GM12878 (cell line): ENCODE measurements around the gene SCRN1. TPM values are rescaled to one million over a fixed set of nuclear protein-coding genes. Genes with fewer than 3 reads are reported as not detected.
A peak's percentile ranks its signal among the peaks of the same experiment; 100 is the strongest.

ENCODE experiments used
- ATAC-seq: fragments of 200-7000 bp; cut with Tn5 transposase; 3 replicates; pipeline ENCODE4 v1.9.1; 2020; ENCODE audit warnings: mild to moderate bottlenecking, moderate library complexity
- BruUV-seq: library from RNA; stranded (reverse); fragments of 400-500 nt; replicated peaks from 2 replicates; lab custom pipeline; 2021; lab: Mats Ljungman, UMichigan
- CTCF ChIA-PET: fragments of 300-600 bp; sonication (Branson Sonifier 250); formaldehyde crosslinking; extraction: SDS; loops from one replicate; lab custom pipeline; 2021; ENCODE audit warnings: inconsistent platforms; lab: Yijun Ruan, JAX
- POLR2A ChIA-PET: fragments of 350-600 bp; formaldehyde crosslinking; extraction: SDS; loops from one replicate; lab custom pipeline; 2021; ENCODE audit warnings: inconsistent platforms; lab: Charles Lee
- RAD21 ChIA-PET: fragments of 300-600 bp; sonication (Branson Sonifier 250); formaldehyde crosslinking; loops from one replicate; lab custom pipeline; 2023; ENCODE audit warnings: antibody characterized with exemption; ENCODE audit not compliant: unreplicated experiment; lab: Charles Lee
- SMC1A ChIA-PET: fragments of 300-600 bp; sonication (Branson Sonifier 250); formaldehyde crosslinking; loops from one replicate; lab custom pipeline; 2023; ENCODE audit not compliant: unreplicated experiment, uncharacterized antibody; lab: Charles Lee
- DNase-seq: peaks from one replicate; pipeline ENCODE4 v3.0.0-alpha.2; 2011; ENCODE audit warnings: low read depth, low spot score
- FAIRE-seq: peaks from 3 replicates; lab custom pipeline; 2011; peaks lifted over from hg19 to GRCh38; lab: Jason Lieb, UNC
- H2AFZ ChIP-seq: 2 replicates; pipeline ENCODE4 v1.6.0; 2011; ENCODE audit warnings: low read depth, low read length, control low read depth; ENCODE audit not compliant: control insufficient read depth
- H3K27ac ChIP-seq: 2 replicates; pipeline ENCODE4 v1.5.1; 2011; ENCODE audit warnings: control low read depth; ENCODE audit not compliant: control insufficient read depth, insufficient read depth
- H3K27me3 ChIP-seq, 2 experiments: replicated peaks in 1 of 2; 2 replicates each; pipeline versions ENCODE4 v1.6.0 to v1.6.1; 2011; ENCODE audit warnings: low read length in 1 of 2; ENCODE audit not compliant: control insufficient read depth in 2 of 2, insufficient read depth in 2 of 2
- H3K36me3 ChIP-seq, 2 experiments: 2 replicates each; pipeline ENCODE4 v1.5.1; 2011; ENCODE audit warnings: low read length in 1 of 2; ENCODE audit not compliant: control insufficient read depth in 2 of 2, insufficient read depth in 2 of 2
- H3K4me1 ChIP-seq: 2 replicates; pipeline ENCODE4 v1.6.1; 2011; ENCODE audit warnings: mild to moderate bottlenecking, low read length, moderate library complexity, mixed read lengths; ENCODE audit not compliant: control insufficient read depth, insufficient read depth
- H3K4me2 ChIP-seq: 2 replicates; pipeline ENCODE4 v1.6.0; 2011; ENCODE audit warnings: control low read depth; ENCODE audit not compliant: control insufficient read depth, insufficient read depth
- H3K4me3 ChIP-seq: fragments of 200-600 bp; sonication (generic); 2 replicates; pipeline ENCODE4 v1.5.1; 2016
- H3K79me2 ChIP-seq: 2 replicates; pipeline ENCODE4 v1.6.0; 2011; ENCODE audit warnings: low read length; ENCODE audit not compliant: control insufficient read depth, insufficient read depth
- H3K9ac ChIP-seq: 2 replicates; pipeline ENCODE4 v1.8.0; 2011; ENCODE audit warnings: low read length, control low read depth, mixed read lengths; ENCODE audit not compliant: control insufficient read depth, insufficient read depth
- H3K9me3 ChIP-seq: replicated peaks from 3 replicates; pipeline ENCODE4 v1.5.1; 2011; ENCODE audit warnings: mild to moderate bottlenecking, low read length; ENCODE audit not compliant: control insufficient read depth, insufficient read depth
- H4K20me1 ChIP-seq: 2 replicates; pipeline ENCODE4 v1.6.0; 2011; ENCODE audit not compliant: control insufficient read depth, insufficient read depth
- RUNX3 ChIP-seq: IDR thresholded peaks from 2 replicates; pipeline ENCODE4 v1.6.1; 2012; ENCODE audit warnings: low read length, inconsistent platforms
- SREBF1 ChIP-seq: IDR thresholded peaks from 2 replicates; pipeline ENCODE4 v1.6.1; 2012; ENCODE audit warnings: mild to moderate bottlenecking, low read length
- WGBS: methylation state at CpG from one replicate; pipeline ENCODE4 v1.1.6; 2016; ENCODE audit warnings: low lambda C conversion rate; ENCODE audit not compliant: insufficient replicate concordance, insufficient coverage; ENCODE audit errors: missing lambda C conversion rate; 5-methylcytosine and 5-hydroxymethylcytosine counted together
- in situ Hi-C: fragments of 300-500 bp; cut with MboI; formaldehyde crosslinking; loops from 9 replicates; pipeline ENCODE4 v1.14.3; 2018; ENCODE audit warnings: mixed read lengths
- intact Hi-C: fragments of 100-400 bp; cut with micrococcal nuclease; formaldehyde crosslinking; loops from one replicate; pipeline ENCODE4 v1.14.2; 2022; ENCODE audit not compliant: unreplicated experiment
- polyA plus RNA-seq, 11 experiments: library from polyadenylated mRNA; depleted of rRNA in 4 of 11; unstranded in 6 of 11; stranded (reverse) in 5 of 11; fragments of >200 nt; fragmentation: Nextera tagmentation in 4 of 11; fragmentation: Illumina TruSeq in 1 of 11; extraction: Ambion mirVana in 4 of 11; extraction: Trizol in 1 of 11; gene quantifications; 1 replicate in 1 of 11; 2 replicates in 10 of 11; pipeline versions ENCODE4 v1.2.1 to v1.2.3, GENCODE V29; 2011 to 2016; ENCODE audit warnings: inconsistent platforms in 2 of 11, missing spikeins in 2 of 11, low read depth in 1 of 11
- total RNA-seq, 4 experiments: library from RNA; depleted of rRNA in 3 of 4; stranded (reverse); fragments of >200 nt in 3 of 4; fragmentation: Illumina TruSeq in 1 of 4; extraction: Trizol in 1 of 4; gene quantifications; 2 replicates each; pipeline versions ENCODE4 v1.2.1 to v1.2.3, GENCODE V29; 2013 to 2021
- TF ChIP-seq, protein P1 (sequence below): fragments of 450-650 bp; IDR thresholded peaks from 2 replicates; pipeline ENCODE4 v1.6.1; 2017; ENCODE audit warnings: mild to moderate bottlenecking, moderate library complexity
- TF ChIP-seq, protein P2 (sequence below): fragments of 450-650 bp; IDR thresholded peaks from 2 replicates; pipeline ENCODE4 v1.6.1; 2017; ENCODE audit warnings: low read depth, mild to moderate bottlenecking, moderate library complexity
- TF ChIP-seq, protein P3 (sequence below): fragments of 450-650 bp; IDR thresholded peaks from 2 replicates; pipeline ENCODE4 v1.6.1; 2018; ENCODE audit warnings: borderline replicate concordance, mild to moderate bottlenecking; ENCODE audit not compliant: partially characterized antibody

SCRN1 gene
- total and polyA plus RNA-seq, 10 of the 15 experiments (the other 5 are each of a cell fraction or from before 2014, with no cell fraction given): 11.1 to 67.6 (median 41.7) TPM

DNA sequence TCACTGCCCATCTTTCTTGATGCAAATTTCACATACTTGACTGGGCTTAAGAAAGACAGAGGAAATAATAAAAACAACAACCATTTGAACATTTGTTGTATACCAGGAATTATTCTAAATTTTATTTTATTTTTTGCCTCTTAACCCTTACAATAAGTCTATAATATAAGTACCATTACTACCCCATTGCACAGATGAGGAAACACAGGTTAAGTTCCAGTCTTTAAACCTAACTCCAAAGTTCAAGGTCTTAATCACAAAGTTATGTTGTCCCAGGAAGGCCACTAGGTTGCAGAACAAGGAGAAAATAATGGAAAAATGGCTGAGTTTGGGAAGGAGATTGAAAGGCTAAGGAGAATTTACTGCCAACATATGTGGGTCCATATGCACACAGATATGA is 33.4 kb upstream of the SCRN1 start:
- Histone ChIP-seq H3K4me1 (peaks cover 11% of the 10 kb centered on the region), H2AFZ (no peak overlapping the region), H3K9me3 (no peaks in the 10 kb centered on the region), H3K9ac (no peak overlapping the region), H3K27ac (no peak overlapping the region), H3K36me3 (peaks cover 0 to 3% of the 10 kb centered on the region in 2 experiments; a peak in 1 of 4 replicates), H4K20me1 (no peaks in the 10 kb centered on the region), H3K79me2 (peaks cover 29% of the 10 kb centered on the region), H3K4me3 (peak overlapping the region; percentile 76; the same call in 1 of the 2 replicates), H3K4me2 (peak overlapping the region; percentile 82), H3K27me3 (no peaks in the 10 kb centered on the region)
- no peak for ATAC-seq
- no TSS peak for BruUV-seq
- TF ChIP-seq, protein P1, sequence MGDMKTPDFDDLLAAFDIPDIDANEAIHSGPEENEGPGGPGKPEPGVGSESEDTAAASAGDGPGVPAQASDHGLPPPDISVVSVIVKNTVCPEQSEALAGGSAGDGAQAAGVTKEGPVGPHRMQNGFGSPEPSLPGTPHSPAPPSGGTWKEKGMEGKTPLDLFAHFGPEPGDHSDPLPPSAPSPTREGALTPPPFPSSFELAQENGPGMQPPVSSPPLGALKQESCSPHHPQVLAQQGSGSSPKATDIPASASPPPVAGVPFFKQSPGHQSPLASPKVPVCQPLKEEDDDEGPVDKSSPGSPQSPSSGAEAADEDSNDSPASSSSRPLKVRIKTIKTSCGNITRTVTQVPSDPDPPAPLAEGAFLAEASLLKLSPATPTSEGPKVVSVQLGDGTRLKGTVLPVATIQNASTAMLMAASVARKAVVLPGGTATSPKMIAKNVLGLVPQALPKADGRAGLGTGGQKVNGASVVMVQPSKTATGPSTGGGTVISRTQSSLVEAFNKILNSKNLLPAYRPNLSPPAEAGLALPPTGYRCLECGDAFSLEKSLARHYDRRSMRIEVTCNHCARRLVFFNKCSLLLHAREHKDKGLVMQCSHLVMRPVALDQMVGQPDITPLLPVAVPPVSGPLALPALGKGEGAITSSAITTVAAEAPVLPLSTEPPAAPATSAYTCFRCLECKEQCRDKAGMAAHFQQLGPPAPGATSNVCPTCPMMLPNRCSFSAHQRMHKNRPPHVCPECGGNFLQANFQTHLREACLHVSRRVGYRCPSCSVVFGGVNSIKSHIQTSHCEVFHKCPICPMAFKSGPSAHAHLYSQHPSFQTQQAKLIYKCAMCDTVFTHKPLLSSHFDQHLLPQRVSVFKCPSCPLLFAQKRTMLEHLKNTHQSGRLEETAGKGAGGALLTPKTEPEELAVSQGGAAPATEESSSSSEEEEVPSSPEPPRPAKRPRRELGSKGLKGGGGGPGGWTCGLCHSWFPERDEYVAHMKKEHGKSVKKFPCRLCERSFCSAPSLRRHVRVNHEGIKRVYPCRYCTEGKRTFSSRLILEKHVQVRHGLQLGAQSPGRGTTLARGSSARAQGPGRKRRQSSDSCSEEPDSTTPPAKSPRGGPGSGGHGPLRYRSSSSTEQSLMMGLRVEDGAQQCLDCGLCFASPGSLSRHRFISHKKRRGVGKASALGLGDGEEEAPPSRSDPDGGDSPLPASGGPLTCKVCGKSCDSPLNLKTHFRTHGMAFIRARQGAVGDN: no peak
- no peak for TF ChIP-seq SREBF1
- intact Hi-C loops: no loop called here
- no peak for DNase-seq
- ChIA-PET POLR2A (interaction anchor here (1.0 to 1.4 kb wide), 2 partner anchors 14 to 103 kb away, joined by 3 read pairs; no protein-coding TSS in a partner anchor), SMC1A (no interaction called here), CTCF (interaction anchor here (1.5 kb wide), 1 partner anchor 38 kb away, joined by 9 read pairs; no protein-coding TSS in a partner anchor), RAD21 (no interaction called here)
- in situ Hi-C loops: no loop called here
- no peak for FAIRE-seq

DNA sequence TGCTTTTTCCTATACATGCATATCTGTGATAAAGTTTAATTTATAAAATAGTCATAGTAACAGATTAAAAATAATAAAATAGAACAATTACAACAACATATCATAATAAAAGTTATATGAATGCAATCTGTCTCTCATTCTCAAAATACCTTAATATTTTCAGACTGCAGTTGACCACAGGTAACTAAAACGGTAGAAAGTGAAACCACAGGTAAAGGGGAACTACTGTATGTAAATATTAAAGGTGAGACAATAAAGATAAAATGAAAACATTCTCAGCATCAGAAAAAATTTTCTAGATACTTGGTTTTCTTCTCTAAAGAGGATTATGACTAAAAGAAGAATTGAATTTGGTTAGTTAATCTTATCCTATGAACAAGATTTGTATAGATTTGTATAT is 30.9 kb upstream of the SCRN1 start:
- Histone ChIP-seq H2AFZ (no peak overlapping the region), H3K4me2 (peak overlapping the region; percentile 47), H3K4me3 (no peak overlapping the region), H3K4me1 (peaks cover 11% of the 10 kb centered on the region), H3K27me3 (no peaks in the 10 kb centered on the region), H3K36me3 (peaks cover 0 to 4% of the 10 kb centered on the region in 2 experiments; a peak in 1 of 4 replicates), H3K79me2 (peaks cover 17% of the 10 kb centered on the region), H3K9ac (no peak overlapping the region), H3K9me3 (no peaks in the 10 kb centered on the region), H4K20me1 (no peaks in the 10 kb centered on the region), H3K27ac (no peak overlapping the region)
- no TSS peak for BruUV-seq
- CTCF ChIA-PET: interaction anchor here (0.9 to 1.9 kb wide), 5 partner anchors 28 to 43 kb away, joined by 3 to 23 read pairs (median 5); no protein-coding TSS in a partner anchor
- RAD21 ChIA-PET: no interaction called here
- TF ChIP-seq, protein P2, sequence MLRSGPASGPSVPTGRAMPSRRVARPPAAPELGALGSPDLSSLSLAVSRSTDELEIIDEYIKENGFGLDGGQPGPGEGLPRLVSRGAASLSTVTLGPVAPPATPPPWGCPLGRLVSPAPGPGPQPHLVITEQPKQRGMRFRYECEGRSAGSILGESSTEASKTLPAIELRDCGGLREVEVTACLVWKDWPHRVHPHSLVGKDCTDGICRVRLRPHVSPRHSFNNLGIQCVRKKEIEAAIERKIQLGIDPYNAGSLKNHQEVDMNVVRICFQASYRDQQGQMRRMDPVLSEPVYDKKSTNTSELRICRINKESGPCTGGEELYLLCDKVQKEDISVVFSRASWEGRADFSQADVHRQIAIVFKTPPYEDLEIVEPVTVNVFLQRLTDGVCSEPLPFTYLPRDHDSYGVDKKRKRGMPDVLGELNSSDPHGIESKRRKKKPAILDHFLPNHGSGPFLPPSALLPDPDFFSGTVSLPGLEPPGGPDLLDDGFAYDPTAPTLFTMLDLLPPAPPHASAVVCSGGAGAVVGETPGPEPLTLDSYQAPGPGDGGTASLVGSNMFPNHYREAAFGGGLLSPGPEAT: 0 out of 2 replicates have a peak, but pooled peaks have one; percentile 24
- TF ChIP-seq, protein P3, sequence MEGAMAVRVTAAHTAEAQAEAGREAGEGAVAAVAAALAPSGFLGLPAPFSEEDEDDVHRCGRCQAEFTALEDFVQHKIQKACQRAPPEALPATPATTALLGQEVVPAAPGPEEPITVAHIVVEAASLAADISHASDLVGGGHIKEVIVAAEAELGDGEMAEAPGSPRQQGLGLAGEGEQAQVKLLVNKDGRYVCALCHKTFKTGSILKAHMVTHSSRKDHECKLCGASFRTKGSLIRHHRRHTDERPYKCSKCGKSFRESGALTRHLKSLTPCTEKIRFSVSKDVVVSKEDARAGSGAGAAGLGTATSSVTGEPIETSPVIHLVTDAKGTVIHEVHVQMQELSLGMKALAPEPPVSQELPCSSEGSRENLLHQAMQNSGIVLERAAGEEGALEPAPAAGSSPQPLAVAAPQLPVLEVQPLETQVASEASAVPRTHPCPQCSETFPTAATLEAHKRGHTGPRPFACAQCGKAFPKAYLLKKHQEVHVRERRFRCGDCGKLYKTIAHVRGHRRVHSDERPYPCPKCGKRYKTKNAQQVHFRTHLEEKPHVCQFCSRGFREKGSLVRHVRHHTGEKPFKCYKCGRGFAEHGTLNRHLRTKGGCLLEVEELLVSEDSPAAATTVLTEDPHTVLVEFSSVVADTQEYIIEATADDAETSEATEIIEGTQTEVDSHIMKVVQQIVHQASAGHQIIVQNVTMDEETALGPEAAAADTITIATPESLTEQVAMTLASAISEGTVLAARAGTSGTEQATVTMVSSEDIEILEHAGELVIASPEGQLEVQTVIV: no peak
- peak; percentile 61 for TF ChIP-seq RUNX3
- POLR2A ChIA-PET: no interaction called here
- ATAC-seq (no peak), FAIRE-seq (no peak), DNase-seq (no peak)
- WGBS: 0% methylated on average over 1 of the region's 1 CpG
- SMC1A ChIA-PET: interaction anchor here (1.6 kb wide), 1 partner anchor 41 kb away, joined by 14 read pairs; no protein-coding TSS in a partner anchor
- in situ Hi-C loops: no loop called here
- intact Hi-C loops: no loop called here
